HL-60 (cell line): Measurements from ENCODE around the gene TSC1.

Experiments
- DNase-seq, 2 experiments: peaks; one replicate each; pipeline ENCODE4 v3.0.0-alpha.2; 2010 to 2020; ENCODE audit warnings: low read depth in 1 of 2, low spot score in 1 of 2
- H3K27ac ChIP-seq: fragments of 250-450 bp; sonication (Bioruptor Pico); replicated peaks from 2 replicates; pipeline ENCODE4 v1.5.1; 2020; ENCODE audit warnings: mild to moderate bottlenecking, moderate library complexity
- H3K27me3 ChIP-seq: fragments of 250-450 bp; sonication (Bioruptor Pico); 2 replicates; pipeline ENCODE4 v1.5.1; 2021; ENCODE audit warnings: mild to moderate bottlenecking, moderate library complexity; ENCODE audit not compliant: insufficient read depth, poor library complexity, severe bottlenecking
- H3K4me3 ChIP-seq: replicated peaks from 2 replicates; pipeline ENCODE4 v1.5.1; 2011; ENCODE audit warnings: mild to moderate bottlenecking, control low read depth, low read length; ENCODE audit not compliant: insufficient read depth
- CTCF ChIP-seq: IDR thresholded peaks from one replicate; pipeline ENCODE4 v1.5.1; 2011; ENCODE audit warnings: low read length, control low read depth, inconsistent platforms; ENCODE audit not compliant: insufficient read depth
- GABPA ChIP-seq: IDR thresholded peaks from 2 replicates; pipeline ENCODE4 v1.6.1; 2012; ENCODE audit warnings: low read depth
- POLR2AphosphoS5 ChIP-seq: IDR thresholded peaks from 2 replicates; pipeline ENCODE4 v1.6.1; 2012; ENCODE audit warnings: low read depth
- REST ChIP-seq: IDR thresholded peaks from 2 replicates; pipeline ENCODE4 v1.6.1; 2012; ENCODE audit warnings: low read depth; ENCODE audit not compliant: insufficient replicate concordance
- SPI1 ChIP-seq: IDR thresholded peaks from 2 replicates; pipeline ENCODE4 v1.6.1; 2012; ENCODE audit warnings: low read depth, mild to moderate bottlenecking, borderline replicate concordance

Gene TSC1

GRCh38 chr9:132946631-132947295, 2.3 kb upstream of the TSC1 start:
- no peak overlapping the region for H3K4me3 ChIP-seq
- no peak for TF ChIP-seq GABPA
- TF ChIP-seq SPI1, result no peak
- no peak for TF ChIP-seq REST
- TF ChIP-seq CTCF, result no peak
- TF ChIP-seq POLR2AphosphoS5, result no peak
- no peak overlapping the region for H3K27ac ChIP-seq
- no peak for DNase-seq
- no peaks in the 10 kb centered on the region for H3K27me3 ChIP-seq

GRCh38 chr9:132946211-132946610, 1.8 kb upstream of the TSC1 start:
- H3K27ac ChIP-seq, result no peak overlapping the region
- H3K27me3 ChIP-seq, result no peaks in the 10 kb centered on the region
- no peak for DNase-seq
- H3K4me3 ChIP-seq, result no peak overlapping the region
- TF ChIP-seq SPI1 (no peak), POLR2AphosphoS5 (no peak), GABPA (no peak), CTCF (no peak), REST (no peak)

GRCh38 chr9:132945186-132946130, 1.0 kb upstream of the TSC1 start:
- H3K4me3 ChIP-seq, result peak overlapping the region; percentile 78
- no peak for DNase-seq
- H3K27me3 ChIP-seq, result no peaks in the 10 kb centered on the region
- H3K27ac ChIP-seq, result peak overlapping the region; percentile 99
- TF ChIP-seq GABPA (no peak), SPI1 (no peak), REST (no peak), POLR2AphosphoS5 (no peak), CTCF (no peak)
